HG03039 (cell line): ENCODE data around the gene TSPAN18.

Source experiments
- ATAC-seq: cut with Tn5 transposase; IDR thresholded peaks from one replicate; pipeline ENCODE4 v1.9.1; 2021; ENCODE audit warnings: mild to moderate bottlenecking, moderate library complexity; ENCODE audit not compliant: unreplicated experiment

Gene TSPAN18

DNA sequence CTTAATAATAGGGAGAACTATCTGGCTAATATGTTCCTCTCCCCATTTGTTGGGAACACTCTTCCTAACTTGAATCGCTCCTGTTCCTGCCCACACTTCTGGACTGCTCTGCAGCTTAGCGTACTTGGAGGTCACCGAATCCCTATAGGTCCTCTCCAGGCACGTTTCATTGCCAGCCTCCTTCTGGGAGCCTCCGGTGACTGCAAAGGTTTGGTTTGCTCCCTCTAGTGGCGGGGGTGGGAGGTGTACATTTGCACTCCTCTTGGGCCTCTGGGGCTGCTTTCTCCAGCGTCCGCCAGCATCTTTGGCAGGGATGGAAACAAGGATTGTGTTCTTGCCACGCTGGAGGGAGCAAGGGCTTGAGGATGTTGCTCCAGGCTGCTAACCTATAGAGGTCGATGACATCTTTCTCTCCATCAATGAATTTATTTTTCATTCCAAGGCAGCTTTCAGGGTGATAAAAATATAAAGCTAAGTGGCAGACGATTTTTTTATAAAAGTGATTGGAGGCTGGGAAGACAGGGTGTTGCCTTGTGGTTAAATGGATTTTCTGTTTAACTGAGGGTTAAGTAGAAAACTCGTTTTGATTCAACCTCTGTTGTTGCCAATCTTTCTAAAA is 48.7 kb downstream of the TSPAN18 start:
- ATAC-seq, result no peak

DNA sequence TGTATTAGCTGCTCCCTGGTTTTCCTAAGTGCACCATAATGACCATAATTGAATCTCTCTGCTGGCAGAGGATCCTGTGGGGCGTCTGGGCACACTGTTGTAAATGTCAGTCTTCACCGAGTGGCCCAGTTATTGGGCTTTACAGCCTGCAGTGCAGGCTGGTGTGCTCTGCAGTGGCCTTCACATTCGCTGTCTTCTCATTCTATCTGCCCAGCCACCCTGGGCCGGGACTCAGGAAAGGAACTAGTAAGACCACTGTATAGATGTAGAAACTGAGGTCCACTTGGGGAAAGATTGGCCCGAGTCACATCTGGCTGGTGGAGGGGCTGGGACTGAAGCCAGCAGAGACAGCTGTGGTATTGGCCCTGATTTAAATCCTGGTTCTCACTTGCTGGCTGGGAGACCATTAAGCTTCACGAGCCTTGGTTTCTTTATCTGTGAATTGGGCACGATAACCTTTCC is 49.3 kb downstream of the TSPAN18 start:
- ATAC-seq, result no peak

DNA sequence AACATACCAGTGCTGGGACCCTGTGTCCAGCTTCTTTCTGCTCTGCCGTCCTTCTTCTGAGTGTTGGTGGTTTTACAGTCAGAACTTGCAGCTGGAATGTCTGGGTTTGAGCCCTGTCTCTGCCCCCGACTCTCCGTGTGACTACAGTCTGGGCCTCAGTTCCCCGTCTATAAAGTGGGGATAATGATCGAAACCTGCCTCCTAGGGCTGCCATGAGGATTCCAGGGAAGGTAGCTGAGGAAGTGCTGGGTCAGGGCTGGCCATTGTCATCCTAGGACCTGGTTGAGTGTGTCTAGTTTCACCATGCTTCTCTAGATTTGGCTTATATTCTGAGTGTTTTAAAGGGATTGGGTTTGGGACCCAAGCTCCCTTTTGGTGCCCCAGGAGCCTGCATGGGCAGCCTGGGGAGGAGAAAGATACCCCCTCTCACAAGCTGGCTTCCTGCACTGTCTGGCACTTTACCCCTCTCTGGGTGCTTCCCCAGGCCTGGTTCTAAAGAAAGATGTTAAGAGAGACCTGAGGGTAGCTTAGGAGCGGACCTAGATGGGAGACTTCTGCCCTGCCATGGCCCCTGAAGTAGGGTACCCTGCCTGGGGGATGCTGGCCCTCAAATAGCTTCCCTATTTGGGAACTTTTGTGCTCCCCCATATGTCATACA is 49.9 kb downstream of the TSPAN18 start:
- no peak for ATAC-seq

DNA sequence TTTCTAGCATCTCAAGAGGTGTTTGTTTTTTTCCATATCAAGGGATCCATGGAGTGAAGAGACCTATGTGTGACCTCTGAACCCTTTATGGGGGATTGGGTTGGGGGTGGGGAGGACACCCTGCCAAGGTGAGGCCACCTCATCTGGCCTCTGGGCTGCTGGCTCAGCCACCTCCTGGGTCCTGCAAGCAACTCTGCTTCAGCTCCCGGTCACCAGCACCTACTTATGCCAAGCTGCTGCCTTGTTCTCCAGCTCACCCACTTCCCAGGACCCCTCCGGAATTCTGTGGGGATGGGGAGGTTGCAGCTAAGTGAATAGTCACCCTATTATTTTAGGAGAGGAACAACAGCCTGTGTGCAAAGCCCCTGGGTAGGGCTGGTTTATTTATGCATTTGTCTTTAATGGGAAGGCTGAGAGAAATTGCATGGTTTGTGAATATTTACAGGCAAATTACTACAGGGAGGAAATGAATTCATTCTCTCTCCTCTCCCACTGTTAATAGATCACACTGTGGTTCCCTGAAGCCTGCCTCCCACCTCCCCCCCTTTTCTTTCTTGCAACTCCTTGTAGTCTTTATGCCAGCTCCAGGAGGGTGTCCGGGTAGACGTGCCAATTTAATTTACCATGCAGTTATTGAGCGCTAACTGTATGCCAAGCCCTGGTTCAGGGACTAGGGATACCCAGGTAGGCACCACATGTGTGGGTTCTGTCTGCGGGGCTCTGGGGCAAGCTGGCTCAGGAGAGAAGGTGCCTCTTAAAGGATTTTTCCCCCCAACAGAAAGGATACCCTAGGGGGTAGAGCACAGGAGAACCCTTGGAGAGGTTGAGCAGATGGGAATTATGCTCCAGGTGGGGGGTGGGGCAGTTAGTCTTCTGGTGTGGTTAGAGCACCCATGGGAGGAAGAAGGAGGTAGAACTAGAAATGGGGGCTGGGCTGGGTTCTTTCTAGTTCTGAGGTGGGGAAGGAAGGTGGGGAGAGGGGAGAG is 50.7 kb downstream of the TSPAN18 start:
- ATAC-seq, result no peak

DNA sequence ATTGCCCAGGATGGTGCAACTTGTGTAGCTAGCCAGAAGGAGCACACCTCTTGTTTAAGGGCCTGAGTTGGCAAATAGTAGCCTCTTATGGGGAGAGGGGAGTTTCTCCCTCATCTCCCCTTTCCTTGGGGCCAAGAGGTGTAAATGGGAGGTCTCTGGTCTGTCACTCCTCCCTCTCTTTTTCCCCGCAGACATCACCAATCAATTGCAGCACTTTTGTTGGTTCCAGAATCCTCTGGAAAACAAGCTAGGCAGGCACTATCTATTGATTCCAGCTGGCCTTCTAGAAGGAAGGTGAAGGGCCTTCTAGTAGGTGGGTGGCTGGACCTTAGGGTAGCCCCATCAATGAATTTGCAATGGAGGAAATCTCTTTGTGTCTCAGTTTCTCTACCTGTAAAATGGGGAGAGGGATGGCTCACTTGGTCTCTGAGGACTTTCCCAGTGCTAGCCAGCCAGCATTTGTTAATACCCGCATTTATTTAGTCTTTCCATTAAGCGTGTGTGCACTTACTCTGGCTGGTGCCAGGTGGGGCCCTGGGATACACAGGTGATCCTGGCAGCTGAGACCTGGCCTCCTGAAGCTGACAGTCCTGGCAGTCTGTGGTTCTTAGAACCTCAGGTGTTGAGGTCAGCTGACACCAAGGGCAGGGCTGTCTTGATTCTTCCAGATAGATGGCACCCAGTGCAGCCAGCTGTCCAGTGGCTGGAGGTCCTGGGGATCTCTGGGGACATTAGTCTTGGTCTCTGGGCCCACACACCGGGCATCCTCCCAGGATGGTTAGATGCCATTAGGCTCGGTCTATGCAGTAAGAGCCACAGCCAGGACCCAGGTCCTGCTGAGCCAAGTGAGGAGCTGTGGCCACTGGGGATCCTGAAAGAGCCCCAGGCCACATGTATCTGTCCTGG is 51.7 kb downstream of the TSPAN18 start:
- no peak for ATAC-seq

DNA sequence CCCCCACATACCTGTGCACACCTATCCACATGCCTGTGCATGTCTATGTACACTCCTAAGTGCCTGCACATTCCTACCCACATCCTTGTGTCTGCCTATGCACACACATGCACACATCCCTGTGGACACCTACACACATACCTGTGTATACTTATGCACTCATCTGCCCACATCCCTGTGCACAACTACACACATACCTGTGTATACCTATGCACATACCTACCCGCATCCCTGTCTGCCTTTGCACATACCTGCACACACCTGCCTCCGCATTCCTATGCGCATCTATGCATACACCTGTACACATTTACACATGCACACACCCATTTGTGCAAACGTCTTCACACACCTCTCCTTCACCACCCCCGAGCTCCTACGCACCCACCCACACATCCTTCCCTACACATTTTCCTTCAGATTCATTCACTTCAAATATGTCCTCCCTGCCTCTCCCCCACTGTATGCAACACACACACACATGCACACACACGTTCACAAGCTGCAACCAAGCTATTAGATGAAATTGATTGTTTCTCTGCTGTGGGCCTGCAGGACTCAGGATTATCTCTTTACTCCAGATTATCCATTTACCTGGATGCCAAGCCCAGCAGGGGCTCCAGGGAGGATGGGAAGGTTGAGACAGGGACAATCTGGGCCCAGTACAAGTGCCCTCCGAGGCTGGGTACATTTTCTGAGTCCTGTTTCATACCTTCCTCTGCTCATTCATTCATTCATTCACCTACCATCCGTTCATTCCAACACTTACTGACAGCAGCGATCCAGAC is 53.2 kb downstream of the TSPAN18 start:
- no peak for ATAC-seq

DNA sequence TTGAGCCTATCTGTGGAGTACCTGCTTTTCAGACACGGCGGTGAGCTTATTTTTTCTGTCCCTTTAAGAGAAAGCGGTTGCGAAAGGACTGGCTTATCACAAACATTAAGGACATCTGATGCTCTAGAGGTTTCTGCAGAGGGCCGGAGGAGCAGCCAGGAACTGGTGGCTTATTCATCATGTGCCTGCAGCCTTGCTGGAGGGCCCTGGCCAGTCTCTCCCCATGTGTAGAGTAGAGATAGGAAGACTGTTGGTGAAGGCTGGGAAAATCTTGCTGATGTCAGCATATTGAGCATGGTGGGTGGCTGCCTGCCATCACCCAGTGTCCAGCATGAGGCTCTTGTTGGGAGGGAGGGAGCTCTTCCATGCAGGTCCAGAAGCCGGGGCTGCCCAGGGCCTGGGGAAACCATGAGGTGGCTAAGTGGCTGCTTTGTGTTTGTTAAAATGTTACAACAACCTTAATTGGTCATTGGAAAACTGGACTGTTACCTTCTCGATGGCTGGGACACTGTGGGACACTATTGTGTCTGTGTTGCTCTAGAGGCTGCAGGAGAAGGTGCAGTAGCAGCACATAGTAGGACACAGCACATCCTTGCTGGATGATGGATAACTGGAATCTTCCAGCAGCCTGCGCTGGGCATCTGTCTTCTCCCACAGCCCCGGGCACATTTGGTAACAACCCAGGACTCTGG is 54.3 kb downstream of the TSPAN18 start:
- no peak for ATAC-seq

DNA sequence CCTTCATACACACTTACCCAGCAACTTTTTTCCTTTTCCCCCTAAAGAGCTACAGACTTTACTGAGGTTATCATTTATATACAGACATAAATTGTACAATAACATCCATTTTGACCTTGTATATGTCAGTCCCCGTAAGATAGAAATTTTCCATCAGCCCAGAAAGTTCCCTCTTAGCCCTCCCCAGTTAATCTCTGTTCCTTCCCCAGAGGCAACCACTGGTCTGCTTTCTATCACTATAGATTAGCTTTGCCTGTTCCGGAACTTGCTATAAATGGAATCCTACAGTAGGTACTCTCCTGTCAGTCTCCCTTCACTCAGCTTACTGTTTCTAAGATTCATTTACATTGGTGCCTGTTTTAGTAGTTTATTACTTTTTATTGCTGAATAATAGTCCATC is 54.9 kb downstream of the TSPAN18 start:
- no peak for ATAC-seq

DNA sequence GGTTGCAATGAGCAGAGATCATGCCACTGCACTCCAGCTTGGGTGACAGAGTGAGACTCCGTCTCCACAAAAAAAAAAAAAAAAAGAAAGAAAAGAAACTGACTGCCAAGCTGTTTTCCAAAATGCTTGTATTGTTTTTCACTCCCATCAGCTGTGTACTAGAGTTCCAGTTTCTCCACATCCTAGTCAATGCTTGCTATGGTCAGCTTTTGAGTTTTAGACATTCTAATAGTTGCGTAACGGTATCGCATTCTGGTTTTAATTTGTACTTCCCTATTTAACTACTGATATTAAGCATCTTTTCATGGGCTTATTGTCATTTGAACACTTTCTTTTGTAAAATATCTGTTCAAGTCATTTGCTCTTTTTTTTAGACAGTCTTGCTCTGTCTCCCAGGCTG is 55.7 kb downstream of the TSPAN18 start:
- no peak for ATAC-seq

DNA sequence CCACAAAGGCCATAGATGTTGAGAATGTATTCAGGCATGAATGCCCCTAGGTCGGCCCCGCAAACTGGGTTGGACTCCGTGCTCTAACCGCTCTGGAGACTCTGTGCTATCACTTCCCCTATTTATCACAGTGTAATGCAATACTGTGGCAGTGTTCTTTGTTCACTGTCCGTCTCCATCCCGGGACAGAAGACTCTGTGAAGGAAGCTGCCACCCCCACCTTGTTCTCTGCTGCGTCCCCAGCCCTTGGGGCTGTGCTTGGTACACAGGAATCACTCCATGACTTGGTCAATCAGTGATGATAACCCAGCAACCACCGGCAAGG is 57.6 kb downstream of the TSPAN18 start:
- ATAC-seq, result no peak

DNA sequence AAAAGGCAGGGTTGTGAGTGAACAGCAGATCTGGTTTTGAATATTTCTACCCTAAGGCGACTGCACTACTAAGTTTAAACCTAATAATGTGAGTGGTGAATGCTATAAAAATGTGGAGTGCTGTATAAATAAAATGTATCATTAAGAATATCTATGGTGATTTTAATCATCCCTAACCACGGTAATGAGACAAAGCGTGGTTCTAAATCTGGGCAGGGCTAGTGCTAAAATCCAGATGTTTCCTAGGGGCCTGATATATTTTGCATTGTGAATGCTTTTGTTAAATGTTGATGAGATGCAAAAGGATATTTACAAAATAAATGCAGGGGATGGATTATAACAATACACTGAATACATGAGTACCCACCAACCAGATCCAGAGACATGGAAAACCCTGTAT is 58.1 kb downstream of the TSPAN18 start:
- ATAC-seq, result no peak

DNA sequence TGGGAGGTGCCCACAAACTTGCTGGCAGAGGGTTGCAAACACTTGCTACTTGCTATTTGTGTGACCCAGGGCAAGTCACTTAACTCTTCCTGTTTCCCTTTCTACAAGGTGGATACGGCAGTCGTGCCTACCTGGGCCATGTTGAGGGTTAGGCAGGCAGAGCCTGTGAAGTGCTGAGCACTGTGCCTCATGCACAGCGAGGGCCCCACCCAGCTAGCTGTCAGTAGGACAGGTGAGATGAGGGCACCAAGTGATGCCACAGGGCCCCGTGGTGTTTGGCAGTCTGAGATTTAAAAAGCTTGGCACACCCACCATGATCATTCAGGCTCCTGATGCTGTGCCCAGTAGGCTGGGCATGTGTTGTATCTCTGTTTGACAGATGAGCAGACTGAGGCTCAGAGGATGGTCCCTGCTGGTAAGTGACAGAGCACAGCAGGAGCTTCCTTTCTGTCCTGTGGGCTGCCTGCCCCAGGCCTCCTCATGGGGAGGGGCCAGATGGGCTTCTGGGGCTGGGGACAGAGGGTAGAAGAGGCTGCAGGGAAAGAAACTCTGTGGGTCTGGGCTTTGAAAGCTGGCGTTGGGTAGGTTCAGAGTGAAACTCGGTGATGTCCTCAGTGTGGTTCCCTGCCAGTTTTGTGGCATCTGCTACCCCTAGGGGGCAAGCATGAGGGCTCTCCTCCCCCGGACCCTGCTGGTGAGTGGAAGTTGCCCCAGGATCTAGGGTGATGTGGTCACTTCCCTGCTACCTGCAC is 59.3 kb downstream of the TSPAN18 start:
- ATAC-seq, result no peak

DNA sequence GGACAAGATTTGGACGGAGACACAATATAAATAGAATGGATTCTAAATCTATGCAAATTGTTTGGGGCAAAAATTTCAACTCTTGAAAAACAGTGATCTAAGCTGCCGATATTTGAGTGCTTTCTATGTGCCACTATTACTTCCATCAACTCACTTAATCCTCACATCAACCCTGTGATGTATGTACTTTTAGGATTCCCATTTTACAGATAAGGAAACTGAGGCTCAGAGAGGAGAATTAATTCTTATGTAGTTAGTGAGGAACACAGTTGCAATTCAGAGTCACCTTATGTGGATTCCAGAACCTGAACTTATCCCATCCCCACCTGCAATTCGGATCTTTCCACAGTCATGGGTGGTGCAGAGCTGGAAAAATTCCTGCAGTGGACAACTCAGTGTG is 60.3 kb downstream of the TSPAN18 start:
- ATAC-seq, result no peak

DNA sequence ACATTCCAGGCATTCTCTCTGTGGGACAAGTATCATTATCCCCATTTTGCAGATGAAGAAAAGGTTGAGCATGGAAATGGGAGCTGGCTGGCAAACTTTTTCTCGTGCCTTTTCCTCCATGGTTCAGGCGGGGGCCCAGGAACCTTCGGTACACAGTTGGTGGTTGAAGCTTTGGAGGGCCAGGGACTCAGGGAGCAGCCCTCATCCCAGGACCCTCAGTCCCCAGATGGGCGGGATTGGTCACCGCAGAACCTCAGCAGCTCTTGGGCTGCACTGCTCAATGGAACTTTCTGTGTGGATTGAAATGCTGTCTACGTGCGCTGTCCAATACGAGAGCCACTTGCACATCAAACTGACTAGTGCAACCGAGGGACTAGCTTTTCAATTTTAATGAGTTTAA is 61.2 kb downstream of the TSPAN18 start:
- no peak for ATAC-seq

DNA sequence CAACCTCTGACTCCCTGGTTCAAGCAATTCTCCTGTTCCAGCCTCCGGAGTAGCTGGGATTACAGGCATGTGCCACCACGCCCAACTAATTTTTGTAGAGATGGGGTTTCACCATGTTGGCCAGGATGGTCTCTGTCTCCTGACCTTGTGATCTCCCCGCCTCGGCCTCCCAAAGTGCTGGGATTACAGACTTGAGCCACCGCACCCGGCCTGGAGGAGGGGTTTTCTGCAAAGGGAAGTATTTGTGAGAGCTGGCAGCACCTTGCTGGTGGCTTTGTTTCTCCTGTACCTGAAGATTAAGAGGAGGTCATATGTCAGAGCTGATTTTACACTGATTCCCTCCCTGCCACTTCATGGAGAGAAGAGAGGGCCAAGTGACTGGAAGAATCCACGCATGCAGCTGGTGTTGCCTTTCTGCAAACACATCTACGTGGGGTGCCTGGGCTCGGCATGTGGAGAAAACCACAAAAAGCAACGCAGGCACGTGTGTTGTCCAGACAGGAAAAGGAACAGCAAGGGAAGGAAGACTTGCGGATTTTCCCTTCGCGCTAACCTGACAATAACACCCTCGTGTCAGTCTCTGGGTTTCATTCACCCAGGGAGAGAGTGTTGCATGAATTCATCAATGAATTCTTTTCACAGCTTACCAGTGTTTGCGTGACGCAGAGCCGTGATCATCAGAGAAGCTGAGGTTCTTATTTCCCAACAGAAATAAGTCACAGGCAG is 61.9 kb downstream of the TSPAN18 start:
- no peak for ATAC-seq

DNA sequence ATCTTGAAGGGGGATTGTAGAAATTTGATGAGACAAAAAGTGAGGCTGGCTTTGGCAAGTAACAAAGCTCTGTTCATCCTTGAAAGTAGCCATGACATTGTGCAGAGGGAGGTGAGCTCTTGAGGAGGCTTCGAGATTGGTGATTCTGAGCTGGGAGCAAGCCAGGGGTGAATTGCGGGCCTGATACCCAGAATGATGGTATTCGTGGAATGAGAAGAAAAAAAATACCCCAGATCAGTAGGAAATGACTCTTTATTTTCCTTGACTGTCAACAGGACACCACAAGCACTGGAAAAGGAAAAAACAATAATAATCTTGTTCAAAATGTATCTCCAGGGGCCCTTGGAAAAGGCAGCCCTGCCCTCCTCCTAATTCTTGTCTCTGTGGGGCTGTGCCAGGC is 62.7 kb downstream of the TSPAN18 start:
- ATAC-seq, result no peak

DNA sequence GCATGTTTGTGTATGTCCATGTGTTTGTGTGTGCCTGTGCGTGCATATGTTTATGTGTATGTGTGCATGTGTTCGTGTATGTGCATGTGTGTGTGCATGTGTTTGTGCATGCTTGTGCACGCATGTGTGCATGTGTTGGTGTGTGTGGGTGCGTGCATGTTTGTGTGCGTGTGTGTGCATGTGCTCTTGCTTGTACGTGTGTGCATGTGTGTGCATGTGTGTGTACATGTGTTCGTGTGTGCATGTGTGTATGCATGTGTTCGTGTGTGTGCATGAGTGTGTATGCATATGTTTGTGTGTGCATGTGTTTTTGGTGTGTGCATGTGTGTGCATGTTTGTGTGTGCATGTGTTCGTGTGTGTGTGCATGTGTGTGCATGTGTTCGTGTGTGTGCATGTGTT is 63.4 kb downstream of the TSPAN18 start:
- no peak for ATAC-seq

DNA sequence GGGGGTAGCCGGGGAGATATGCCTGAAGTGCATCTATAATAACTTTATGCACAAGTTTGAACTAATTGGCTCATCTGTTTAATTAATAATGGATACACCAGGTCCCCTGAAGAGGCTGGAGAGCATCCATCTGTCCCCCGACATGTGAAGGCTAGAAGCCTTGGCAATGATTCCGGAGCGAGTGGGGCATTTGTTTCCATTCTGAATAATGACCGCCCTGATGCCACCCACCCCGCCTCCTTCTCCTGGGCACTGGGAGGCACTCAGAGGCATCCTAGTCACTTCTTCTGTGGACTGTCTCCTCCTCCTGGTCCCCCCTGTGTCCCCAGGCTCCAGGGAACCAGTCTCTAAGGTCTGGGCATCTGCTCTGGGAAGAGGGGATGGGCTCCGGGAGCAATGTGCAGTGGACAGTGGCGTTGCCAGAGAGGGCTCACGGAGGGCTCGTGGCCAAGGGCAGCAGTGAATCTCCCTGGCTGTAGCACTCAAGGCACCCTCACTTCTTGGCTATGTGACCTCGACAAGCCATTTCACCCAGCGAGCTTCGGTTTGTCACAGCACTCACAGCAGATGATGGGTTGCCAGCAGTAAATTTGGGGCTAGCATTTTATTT is 64.7 kb downstream of the TSPAN18 start:
- no peak for ATAC-seq
